SH-SY5Y (cell line): Measurements from ENCODE around the gene HDAC9.

Experiments
- GATA2 ChIP-seq: IDR thresholded peaks from 2 replicates; pipeline ENCODE4 v1.6.1; 2011; ENCODE audit warnings: mild to moderate bottlenecking, low read depth, low read length
- GATA3 ChIP-seq: IDR thresholded peaks from 2 replicates; pipeline ENCODE4 v1.6.1; 2011; ENCODE audit warnings: low read depth, mild to moderate bottlenecking, low read length, moderate library complexity

GRCh38 chr7:18481776-18482175 is 13.8 kb upstream of the HDAC9 start:
- TF ChIP-seq GATA2 (no peak; the same call in 1 of the 2 replicates), GATA3 (no peak)
